ENCODE measurements around the gene GCM1.

The GCM1 gene

DNA sequence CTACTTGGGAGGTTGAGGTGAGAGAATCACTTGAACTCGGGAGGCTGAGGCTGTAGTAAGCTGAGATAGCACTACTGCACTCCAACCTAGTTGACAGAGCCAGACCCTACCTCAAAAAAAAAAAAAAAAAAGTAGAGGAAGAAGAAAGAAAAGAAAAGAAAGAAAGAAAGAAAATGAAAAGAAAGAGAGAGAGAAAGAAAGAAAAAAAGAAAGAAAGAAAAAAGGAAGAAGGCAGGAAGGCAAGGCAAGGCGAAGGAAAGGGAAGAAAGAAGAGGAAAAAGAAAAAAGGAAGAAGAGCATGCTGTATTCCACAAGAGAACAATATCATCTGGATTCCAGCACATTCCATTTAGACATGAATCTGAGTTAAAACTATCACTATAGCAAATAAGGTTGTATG lies 3.8 kb downstream of the GCM1 start:
- DNase-seq: no peak

DNA sequence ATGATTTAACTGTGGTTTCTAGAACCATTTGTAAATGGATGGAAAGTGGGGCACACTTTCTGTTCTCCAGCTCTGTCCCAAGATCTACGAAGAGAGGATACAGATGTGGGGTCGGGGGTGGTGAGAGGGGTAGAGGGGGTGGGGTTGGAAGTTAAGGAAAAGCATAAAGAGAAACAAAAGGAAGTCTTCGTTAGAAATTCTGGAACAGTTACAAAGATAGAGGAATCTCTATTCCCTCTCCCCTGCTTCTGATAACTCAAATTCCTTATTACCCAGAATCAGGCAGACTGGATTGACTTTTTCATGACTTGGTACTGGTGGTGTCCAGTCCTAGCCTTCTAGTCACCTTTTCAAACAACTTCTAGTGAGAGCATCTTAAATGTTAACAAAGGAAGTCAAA lies 4.9 kb downstream of the GCM1 start:
- DNase-seq: no peak

DNA sequence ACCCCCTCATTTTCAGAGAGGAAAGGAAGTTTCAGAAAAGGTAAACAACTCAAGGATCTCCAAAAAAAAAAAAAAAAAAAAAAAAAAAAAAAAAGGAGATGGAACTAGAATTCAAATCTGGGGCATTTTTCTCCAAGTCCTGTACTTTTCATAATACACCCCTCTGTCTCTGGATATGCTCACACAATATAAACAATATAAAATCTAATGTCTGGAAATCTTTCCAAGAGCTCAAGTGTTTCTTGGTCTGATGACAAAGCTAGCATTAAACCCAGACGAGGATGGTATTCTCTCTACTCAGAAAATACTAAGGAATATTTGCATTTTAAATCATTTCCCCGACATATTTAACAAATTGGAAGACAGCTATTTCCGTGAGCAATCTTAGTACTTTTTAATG lies 5.8 kb downstream of the GCM1 start:
- no peak for DNase-seq

DNA sequence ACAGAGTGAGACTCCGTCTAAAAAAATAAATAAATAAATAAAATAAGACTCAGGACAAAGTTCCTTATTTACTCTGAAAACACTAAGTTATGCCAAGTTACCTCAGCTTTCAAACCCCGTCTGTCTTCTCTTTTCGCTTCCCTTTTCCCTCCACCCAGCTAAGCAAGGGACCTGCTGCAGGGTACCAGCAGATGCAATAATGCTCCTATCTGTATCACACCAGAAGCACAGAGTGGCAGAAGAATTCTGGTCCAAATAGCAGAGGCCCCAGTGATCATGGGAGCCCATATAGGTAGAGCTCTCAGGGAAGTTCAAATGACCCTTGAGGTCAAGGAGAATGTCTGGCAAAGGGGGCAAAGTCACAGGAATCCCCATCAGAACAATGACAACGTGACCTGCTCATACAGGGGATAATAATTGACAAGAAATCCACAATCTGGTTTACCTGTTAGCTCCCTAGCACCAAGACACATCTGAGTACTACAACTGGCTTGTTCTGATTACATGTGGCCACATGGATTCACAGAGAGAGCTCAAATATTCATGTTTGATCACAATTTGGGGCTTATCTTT lies 8.7 kb downstream of the GCM1 start:
- no peak for DNase-seq

DNA sequence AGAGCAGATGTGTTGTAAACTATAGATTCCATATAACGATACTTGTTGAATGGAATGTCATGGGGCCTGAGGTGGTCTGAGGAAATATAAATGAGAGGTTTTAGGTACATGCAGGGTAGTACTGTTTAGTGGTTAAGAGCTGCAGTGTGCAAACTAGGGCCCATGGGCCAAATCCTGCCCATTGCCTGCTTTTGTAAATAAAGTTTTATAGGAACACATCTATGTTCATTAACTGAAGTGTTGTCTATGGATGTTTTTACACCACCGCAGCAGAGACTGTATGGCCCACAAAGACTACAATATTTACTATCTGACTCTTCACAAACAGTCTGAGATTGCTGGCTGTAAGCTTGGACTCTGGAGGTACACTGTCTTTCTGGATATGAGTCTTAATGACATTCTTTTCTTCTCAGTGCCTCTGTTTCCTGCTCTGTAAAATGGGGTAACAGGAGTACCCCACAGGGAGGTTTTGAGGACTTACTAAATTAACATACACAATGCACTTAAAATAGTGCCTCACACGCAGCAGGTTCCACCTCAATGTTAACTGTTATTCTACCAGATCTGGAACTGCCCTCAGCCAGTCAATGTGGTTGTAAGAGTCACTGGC lies 12.5 kb downstream of the GCM1 start:
- DNase-seq: no peak

DNA sequence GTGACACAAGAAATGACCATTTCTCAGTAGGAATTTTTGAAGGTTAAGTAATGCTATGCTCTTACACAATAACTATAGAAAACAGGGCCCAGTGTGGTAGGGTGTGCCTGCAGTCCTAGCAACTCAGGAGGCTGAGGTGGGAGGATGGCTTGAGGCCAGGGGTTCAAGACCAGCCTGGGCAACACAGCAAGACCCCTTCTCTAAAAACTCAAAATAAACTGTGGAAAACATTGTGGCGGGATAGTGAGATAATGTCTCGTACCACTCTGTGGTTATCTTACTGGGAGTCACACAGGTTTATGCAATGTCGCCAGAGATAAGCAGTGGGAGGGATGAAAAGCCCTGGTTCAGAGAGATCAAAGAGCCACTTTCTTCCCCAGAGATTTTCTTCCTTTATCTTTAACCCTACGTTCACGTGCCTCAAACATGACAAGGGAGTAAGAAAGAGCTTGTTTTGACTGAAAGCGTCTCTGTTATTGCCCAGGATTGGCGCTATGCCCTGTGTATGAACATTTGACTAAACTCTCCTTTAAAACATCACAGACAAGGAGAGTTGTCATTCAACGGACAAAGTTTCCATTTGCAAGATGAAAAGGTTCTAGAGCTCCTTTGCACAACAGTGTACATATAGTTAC lies 13.9 kb downstream of the GCM1 start:
- no peak for DNase-seq

- DNase-seq: no peak
Observed at GRCh38 chr6:53133961-53134360, 14.7 kb downstream of the GCM1 start.

- no peak for DNase-seq
Observed at GRCh38 chr6:53130569-53131290, 17.9 kb downstream of the GCM1 start.

DNA sequence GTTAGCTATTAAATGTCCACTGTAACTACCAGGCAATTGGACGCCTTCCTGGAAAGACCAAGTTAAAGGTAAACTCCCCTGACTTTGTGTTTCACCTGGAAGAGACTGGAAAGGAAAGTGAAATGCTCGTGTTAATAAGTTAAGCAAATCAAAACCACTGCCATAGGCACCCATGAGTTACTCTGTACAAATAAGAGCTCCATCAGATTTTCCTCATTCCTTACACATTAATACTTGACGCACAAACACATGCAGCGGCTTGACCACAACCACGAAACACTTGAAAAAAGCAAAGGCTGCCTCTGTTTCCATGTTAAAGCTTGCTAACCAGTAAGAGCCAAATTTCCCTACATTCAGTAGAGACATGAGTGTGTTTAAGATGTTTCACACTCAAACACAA lies 19.8 kb downstream of the GCM1 start:
- no peak for DNase-seq

DNA sequence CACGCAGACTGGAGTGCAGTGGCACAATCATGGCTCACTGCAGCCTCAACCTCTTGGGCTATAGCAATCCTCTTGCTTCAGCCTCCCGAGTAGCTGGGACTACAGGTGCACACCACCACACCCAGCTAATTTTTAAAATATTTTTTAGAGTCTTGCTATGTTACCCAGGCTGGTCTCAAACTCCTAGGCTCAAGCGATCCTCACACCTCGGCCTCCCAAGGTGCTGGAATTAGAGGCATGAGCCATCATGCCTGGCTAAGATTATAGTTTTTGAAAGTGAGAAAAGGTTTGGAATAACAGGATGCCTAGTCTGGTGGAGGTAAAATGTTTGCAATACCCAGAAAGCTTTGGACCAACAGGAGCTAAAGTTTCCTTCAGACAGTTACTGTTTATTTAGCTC lies 23.4 kb downstream of the GCM1 start:
- no peak for DNase-seq

- no peak for DNase-seq
Observed at GRCh38 chr6:53124131-53124800, 24.4 kb downstream of the GCM1 start.

DNA sequence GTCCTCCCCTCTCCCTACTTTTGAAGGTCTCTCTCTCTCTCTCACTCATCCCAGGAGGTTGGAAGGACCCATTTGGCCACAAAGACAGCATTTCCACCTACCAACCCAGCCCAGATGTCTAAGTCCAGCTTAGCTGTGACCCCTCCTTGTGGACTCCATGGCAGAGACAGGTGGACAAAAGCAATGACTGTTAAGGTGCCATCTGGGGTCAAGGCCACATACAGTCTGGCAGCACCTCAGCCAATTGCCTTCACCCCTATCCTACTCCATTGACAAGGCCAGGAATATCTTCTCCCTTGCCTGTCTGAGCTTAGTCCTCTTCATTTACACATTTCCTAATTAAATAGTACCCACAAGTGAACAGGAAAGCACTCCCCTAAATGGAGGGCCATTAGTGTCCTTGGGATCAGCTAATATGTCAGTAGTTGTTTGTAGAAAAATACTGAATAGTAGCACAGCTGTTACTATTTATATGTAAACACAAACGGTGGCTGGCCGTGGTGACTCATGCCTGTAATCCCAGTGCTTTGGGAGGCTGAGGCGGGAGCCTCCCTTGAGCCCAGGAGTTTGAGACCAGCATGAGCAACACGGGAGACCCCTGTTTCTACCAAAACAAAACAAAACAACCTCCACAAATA lies 28.8 kb downstream of the GCM1 start:
- DNase-seq: no peak

DNA sequence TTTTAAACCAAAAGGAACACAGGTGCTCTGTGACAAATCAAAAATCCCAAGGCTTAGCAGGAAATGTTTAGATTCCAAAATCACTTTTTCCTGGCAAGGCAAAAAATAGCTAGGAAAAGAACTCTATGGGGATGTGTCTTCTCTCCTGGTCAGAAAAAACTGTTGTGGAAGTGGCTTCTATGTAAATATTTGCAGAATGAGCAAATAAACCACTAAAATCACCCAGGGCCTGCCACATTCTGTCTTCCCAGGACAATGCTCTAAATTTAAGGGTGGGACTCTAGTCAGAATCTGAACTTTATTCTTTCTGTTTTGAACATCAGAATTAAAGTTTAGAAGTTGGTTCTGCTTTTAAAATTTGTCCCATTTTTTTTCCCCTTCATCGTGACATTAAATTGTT lies 29.3 kb downstream of the GCM1 start:
- DNase-seq: no peak

DNA sequence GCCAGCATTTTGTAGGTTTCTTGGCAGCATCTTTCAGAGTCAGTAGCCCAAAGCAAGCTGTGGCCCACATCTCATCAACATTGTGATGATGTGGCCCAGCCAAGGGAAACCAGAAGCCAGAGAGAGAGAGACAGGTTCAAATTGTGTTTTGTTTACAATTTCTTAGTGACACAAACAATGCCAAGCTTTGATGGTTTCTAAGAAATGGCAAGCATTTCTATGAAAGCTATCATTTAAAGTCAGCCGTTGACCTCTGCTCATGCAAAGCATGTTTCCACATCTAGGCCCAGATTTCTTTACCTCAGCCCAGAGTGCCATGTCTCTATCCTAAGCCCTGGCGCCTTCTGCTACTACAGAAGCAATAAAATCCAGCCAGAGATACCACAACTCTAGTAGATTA lies 32.9 kb downstream of the GCM1 start:
- no peak for DNase-seq

- no peak for DNase-seq
Observed at GRCh38 chr6:53115113-53115512, 33.5 kb downstream of the GCM1 start.

- no peak for DNase-seq
Observed at GRCh38 chr6:53113742-53114141, 34.9 kb downstream of the GCM1 start.

- DNase-seq: no peak
Observed at GRCh38 chr6:53112871-53113270, 35.8 kb downstream of the GCM1 start.

DNA sequence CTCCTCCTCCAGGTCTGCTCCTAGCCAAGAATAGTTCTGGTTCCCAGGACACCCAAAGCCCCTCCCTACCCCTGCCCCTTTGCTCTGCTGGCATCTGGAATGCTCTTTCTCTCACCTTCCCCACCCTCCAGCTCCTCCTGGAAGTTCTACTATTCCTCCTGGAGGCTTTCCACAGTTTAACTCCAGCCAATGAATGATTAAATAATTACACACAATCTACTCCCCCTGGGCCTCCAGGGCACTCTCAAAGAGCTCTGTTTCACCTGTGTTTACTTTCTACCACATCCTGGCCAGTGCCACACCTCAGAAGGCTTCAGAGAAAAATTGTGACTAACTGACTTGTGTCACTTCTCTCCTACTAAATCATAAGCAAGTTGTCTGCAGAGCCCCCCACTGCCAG lies 36.2 kb downstream of the GCM1 start:
- DNase-seq: no peak

DNA sequence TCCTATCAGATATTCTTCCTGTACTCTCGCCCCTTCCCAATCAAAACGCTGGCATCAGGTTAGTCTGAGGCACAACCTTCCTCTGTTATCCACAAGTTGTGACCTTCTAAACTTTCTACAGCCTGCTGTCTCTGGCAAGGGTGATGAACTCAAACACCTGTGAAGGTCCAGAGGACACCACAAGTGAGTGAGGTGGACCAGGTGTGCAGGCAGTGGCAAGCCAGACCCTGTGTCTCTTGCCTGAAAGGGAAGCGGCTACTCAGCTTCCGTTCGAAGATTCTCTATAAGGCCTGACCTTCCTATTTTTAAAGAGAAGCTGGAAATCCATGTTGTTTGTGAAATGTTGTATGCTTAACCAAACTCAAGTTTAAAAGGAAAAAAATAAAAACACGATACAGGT lies 36.8 kb downstream of the GCM1 start:
- no peak for DNase-seq

DNA sequence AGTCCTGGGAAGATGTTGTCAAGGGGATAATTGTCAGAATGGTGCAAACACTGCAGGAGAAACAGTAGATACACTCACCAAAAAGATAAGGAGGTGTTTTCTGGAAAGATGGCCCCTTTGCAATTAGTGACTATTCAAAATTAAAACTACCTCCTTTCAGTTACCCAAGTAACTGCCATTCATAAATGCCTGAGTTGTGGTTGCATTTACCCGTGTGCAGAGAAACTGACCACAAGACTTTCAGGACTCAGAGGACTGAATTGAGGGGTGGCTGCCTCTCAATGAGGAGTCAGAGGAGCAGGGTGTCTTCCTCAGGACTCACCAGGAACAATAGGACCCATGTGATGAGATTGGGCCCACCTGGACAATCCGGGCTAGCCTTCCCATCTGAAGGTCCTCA lies 39.0 kb downstream of the GCM1 start:
- DNase-seq: no peak

- no peak for DNase-seq
Observed at GRCh38 chr6:53107091-53107490, 41.5 kb downstream of the GCM1 start.

- no peak for DNase-seq
Observed at GRCh38 chr6:53104916-53105315, 43.7 kb downstream of the GCM1 start.

DNA sequence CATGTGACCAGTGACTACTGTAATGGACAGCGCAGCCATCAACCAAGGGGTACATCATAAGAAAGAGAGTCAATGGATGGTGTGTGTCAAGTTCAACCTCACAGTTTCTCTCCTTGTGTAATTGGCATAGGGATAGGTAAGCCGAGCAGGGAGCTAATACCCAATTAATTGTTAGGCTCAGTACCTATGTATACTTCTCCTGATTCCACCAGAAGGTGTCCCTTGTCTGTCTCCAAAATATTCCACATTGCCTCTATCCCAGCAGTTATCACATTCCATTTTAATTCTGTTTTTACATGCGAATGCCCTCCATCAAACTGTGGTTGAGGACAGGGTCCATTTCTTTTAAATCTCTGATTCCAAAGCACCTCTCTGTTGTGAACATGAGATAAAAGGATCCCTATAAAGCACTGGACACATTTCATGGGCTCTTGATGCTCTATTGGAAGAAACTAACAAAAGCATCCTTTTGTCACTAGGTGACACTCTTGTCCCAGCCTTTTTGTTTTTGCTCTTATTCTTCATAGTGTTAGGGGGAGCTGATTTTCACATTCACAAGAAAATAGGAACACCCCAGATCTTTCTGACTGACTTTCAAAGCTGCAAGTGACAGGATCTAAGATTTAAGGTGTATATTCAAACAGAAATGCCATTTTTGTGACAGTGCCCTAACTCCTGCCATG lies 44.5 kb downstream of the GCM1 start:
- DNase-seq: no peak

All from NCI-H446 treated with DMSO at 0.1 percent for 48 hours (cell line).